ENCODE results near the gene P4HTM.

The P4HTM gene

GRCh38 chr3:48989126-48989795 lies 780 bp upstream of the P4HTM start:
- TF ChIP-seq CTCF (IDR thresholded peaks at IDR 0.05; ENCODE audit: low read depth, low read length), result no peak
- DNase-seq, result peak; percentile 12
- no peaks in the 10 kb centered on the region for H3K4me1 ChIP-seq
- H3K4me3 ChIP-seq (ENCODE audit: low read depth, low read length), result peak overlapping the region; percentile 71
- no peaks in the 10 kb centered on the region for H3K9me3 ChIP-seq
- no peaks in the 10 kb centered on the region for H3K27me3 ChIP-seq
- H3K36me3 ChIP-seq, result peaks cover 3% of the 10 kb centered on the region; the same call in 1 of the 2 replicates

- H3K36me3 ChIP-seq, result no peaks in the 10 kb centered on the region
- no peaks in the 10 kb centered on the region for H3K9me3 ChIP-seq
- DNase-seq, result peak; percentile 41
- TF ChIP-seq CTCF (IDR thresholded peaks at IDR 0.05; ENCODE audit: low read depth, low read length), result no peak
- H3K4me3 ChIP-seq (ENCODE audit: low read depth, low read length), result peak overlapping the region; percentile 71
- no peaks in the 10 kb centered on the region for H3K27me3 ChIP-seq
- no peaks in the 10 kb centered on the region for H3K4me1 ChIP-seq
These were observed 812 bp downstream of the P4HTM start for GRCh38 chr3:48990636-48991469.

- TF ChIP-seq CTCF (IDR thresholded peaks at IDR 0.05; ENCODE audit: low read depth, low read length), result no peak
- peak overlapping the region; percentile 71 for H3K4me3 ChIP-seq (ENCODE audit: low read depth, low read length)
- H3K4me1 ChIP-seq, result no peaks in the 10 kb centered on the region
- no peak for DNase-seq
- H3K27me3 ChIP-seq, result no peaks in the 10 kb centered on the region
- H3K36me3 ChIP-seq, result no peaks in the 10 kb centered on the region
- H3K9me3 ChIP-seq, result no peaks in the 10 kb centered on the region
These were observed 2.0 kb downstream of the P4HTM start for GRCh38 chr3:48991851-48992545.

GRCh38 chr3:48993834-48994233 lies 3.8 kb downstream of the P4HTM start:
- DNase-seq, result no peak
- H3K4me3 ChIP-seq (ENCODE audit: low read depth, low read length), result no peak overlapping the region
- no peak for TF ChIP-seq CTCF (IDR thresholded peaks at IDR 0.05; ENCODE audit: low read depth, low read length)

GRCh38 chr3:48996640-48997039 lies 6.6 kb downstream of the P4HTM start:
- Histone ChIP-seq H3K4me3 (ENCODE audit: low read depth, low read length) (no peak overlapping the region), H3K36me3 (no peaks in the 10 kb centered on the region), H3K27me3 (no peaks in the 10 kb centered on the region), H3K9me3 (no peaks in the 10 kb centered on the region), H3K4me1 (peaks cover 15% of the 10 kb centered on the region)
- no peak for TF ChIP-seq CTCF (IDR thresholded peaks at IDR 0.05; ENCODE audit: low read depth, low read length)
- DNase-seq, result no peak

More at GRCh38 chr3:48993834-48994233, 3.8 kb downstream of the P4HTM start:
- Histone ChIP-seq H3K36me3 (no peaks in the 10 kb centered on the region), H3K9me3 (no peaks in the 10 kb centered on the region), H3K27me3 (no peaks in the 10 kb centered on the region), H3K4me1 (peaks cover 11% of the 10 kb centered on the region)

Data from BE2C (cell line).